Neural progenitor cell (in vitro differentiated cells): ENCODE data around the gene VILL. TPM values are rescaled to one million over a fixed set of nuclear protein-coding genes. Genes with fewer than 3 reads are reported as not detected.

Experiments used
- DNase-seq: peaks from one replicate; pipeline ENCODE4 v3.0.0-alpha.2; 2016; ENCODE audit warnings: low spot score
- H2AFZ ChIP-seq: fragments of 200-600 bp; sonication (generic); replicated peaks from 2 replicates; pipeline ENCODE4 v1.6.1; 2016; ENCODE audit warnings: antibody characterized with exemption
- H3F3A ChIP-seq: fragments of 200-600 bp; sonication (generic); 2 replicates; pipeline ENCODE4 v1.6.1; 2016; ENCODE audit warnings: antibody characterized with exemption, low read depth
- H3K27ac ChIP-seq: fragments of 200-600 bp; sonication (generic); 2 replicates; pipeline ENCODE4 v1.5.1; 2016; ENCODE audit warnings: mild to moderate bottlenecking
- H3K27me3 ChIP-seq: fragments of 200-600 bp; sonication (generic); 2 replicates; pipeline ENCODE4 v1.6.1; 2016; ENCODE audit warnings: mild to moderate bottlenecking, moderate library complexity
- H3K36me3 ChIP-seq: fragments of 200-600 bp; sonication (generic); 2 replicates; pipeline ENCODE4 v1.5.1; 2016
- H3K4me1 ChIP-seq: fragments of 200-600 bp; sonication (generic); 2 replicates; pipeline ENCODE4 v1.6.1; 2016; ENCODE audit warnings: mixed run types
- H3K4me2 ChIP-seq: fragments of 200-600 bp; sonication (generic); 2 replicates; pipeline ENCODE4 v1.6.1; 2016
- H3K4me3 ChIP-seq: fragments of 200-600 bp; sonication (generic); 2 replicates; pipeline ENCODE4 v1.5.1; 2016
- H3K79me2 ChIP-seq: fragments of 200-600 bp; sonication (generic); 2 replicates; pipeline ENCODE4 v1.6.1; 2016; ENCODE audit warnings: low read depth
- H3K9ac ChIP-seq: fragments of 200-600 bp; sonication (generic); 2 replicates; pipeline ENCODE4 v1.6.1; 2016
- H3K9me3 ChIP-seq: fragments of 200-600 bp; sonication (generic); 2 replicates; pipeline ENCODE4 v1.5.1; 2016; ENCODE audit warnings: low read depth
- H4K20me1 ChIP-seq: fragments of 200-600 bp; sonication (generic); 2 replicates; pipeline ENCODE4 v1.6.1; 2016; ENCODE audit warnings: low read depth
- H3K27ac Mint-ChIP-seq: 3 replicates; pipeline ENCODE4 v1.8.0; 2021; ENCODE audit warnings: mixed read lengths
- H3K27me3 Mint-ChIP-seq: 2 replicates; pipeline ENCODE4 v1.8.0; 2022; ENCODE audit warnings: low read depth, mild to moderate bottlenecking, inconsistent platforms, moderate library complexity, mixed read lengths; ENCODE audit not compliant: insufficient read depth
- H3K36me3 Mint-ChIP-seq: 3 replicates; pipeline ENCODE4 v1.8.0; 2021; ENCODE audit warnings: mixed read lengths
- H3K4me1 Mint-ChIP-seq: 3 replicates; pipeline ENCODE4 v1.8.0; 2021; ENCODE audit warnings: mixed read lengths
- H3K4me3 Mint-ChIP-seq: 3 replicates; pipeline ENCODE4 v1.8.0; 2021; ENCODE audit warnings: mild to moderate bottlenecking, moderate library complexity, mixed read lengths
- H3K9me3 Mint-ChIP-seq: 3 replicates; pipeline ENCODE4 v1.8.0; 2020; ENCODE audit warnings: mixed read lengths
- CTCF ChIP-seq: fragments of 200-600 bp; sonication (generic); IDR thresholded peaks from 2 replicates; pipeline ENCODE4 v1.5.1; 2017; ENCODE audit warnings: antibody characterized with exemption, mild to moderate bottlenecking
- EZH2 ChIP-seq: fragments of 200-600 bp; sonication (generic); IDR thresholded peaks from 2 replicates; pipeline ENCODE4 v1.6.1; 2017; ENCODE audit warnings: antibody characterized with exemption, mild to moderate bottlenecking, moderate library complexity
- EZH2phosphoT487 ChIP-seq: fragments of 200-600 bp; sonication (generic); IDR thresholded peaks from 2 replicates; pipeline ENCODE4 v1.6.1; 2017; ENCODE audit warnings: antibody characterized with exemption
- total RNA-seq: library from RNA; depleted of rRNA; stranded (reverse); fragments of >200 nt; gene quantifications from 2 replicates; pipeline ENCODE4 v1.2.3, GENCODE V29; 2015; ENCODE audit warnings: low replicate concordance

VILL gene
- total RNA-seq, 1 donor from 2014 or later, result 4.9 TPM

GRCh38 chr3:38036286-38036685 is 45.7 kb downstream of the VILL start:
- Histone ChIP-seq H4K20me1 (no peaks in the 10 kb centered on the region), H3K4me2 (no peak overlapping the region), H3K4me1 (peaks cover 3% of the 10 kb centered on the region), H3K27me3 (peaks cover 58% of the 10 kb centered on the region), H3K9me3 (no peaks in the 10 kb centered on the region), H3F3A (peaks cover 7% of the 10 kb centered on the region), H3K4me3 (no peak overlapping the region), H2AFZ (no peak overlapping the region), H3K79me2 (no peaks in the 10 kb centered on the region), H3K9ac (no peak overlapping the region), H3K36me3 (no peaks in the 10 kb centered on the region), H3K27ac (no peak overlapping the region)
- TF ChIP-seq EZH2phosphoT487, result no peak
- no peak for TF ChIP-seq CTCF
- TF ChIP-seq EZH2, result no peak
- Mint-ChIP-seq H3K4me1 (peaks cover 10% of the 10 kb centered on the region), H3K36me3 (no peaks in the 10 kb centered on the region), H3K4me3 (no peak overlapping the region), H3K9me3 (no peaks in the 10 kb centered on the region), H3K27me3 (peaks cover 22% of the 10 kb centered on the region), H3K27ac (no peak overlapping the region)
- DNase-seq, result no peak

GRCh38 chr3:38036906-38037305 is 46.3 kb downstream of the VILL start:
- DNase-seq, result no peak
- no peaks in the 10 kb centered on the region for H3K9me3 Mint-ChIP-seq
- H3K4me1 Mint-ChIP-seq, result peaks cover 10% of the 10 kb centered on the region
- no peak overlapping the region for H3K4me3 Mint-ChIP-seq
- Histone ChIP-seq H3F3A (peaks cover 7% of the 10 kb centered on the region), H4K20me1 (no peaks in the 10 kb centered on the region), H3K4me2 (no peak overlapping the region), H2AFZ (no peak overlapping the region), H3K27me3 (peaks cover 58% of the 10 kb centered on the region), H3K36me3 (no peaks in the 10 kb centered on the region), H3K9ac (no peak overlapping the region), H3K79me2 (no peaks in the 10 kb centered on the region), H3K4me1 (peaks cover 3% of the 10 kb centered on the region), H3K4me3 (no peak overlapping the region), H3K27ac (no peak overlapping the region), H3K9me3 (no peaks in the 10 kb centered on the region)
- no peaks in the 10 kb centered on the region for H3K36me3 Mint-ChIP-seq
- peaks cover 21% of the 10 kb centered on the region for H3K27me3 Mint-ChIP-seq
- no peak for TF ChIP-seq CTCF
- TF ChIP-seq EZH2, result no peak
- TF ChIP-seq EZH2phosphoT487, result no peak
- H3K27ac Mint-ChIP-seq, result no peak overlapping the region

GRCh38 chr3:38038447-38038911 is 47.9 kb downstream of the VILL start:
- Mint-ChIP-seq H3K4me3 (peak overlapping the region; percentile 81), H3K27ac (no peak overlapping the region), H3K9me3 (no peaks in the 10 kb centered on the region), H3K36me3 (no peaks in the 10 kb centered on the region), H3K4me1 (peaks cover 10% of the 10 kb centered on the region), H3K27me3 (peaks cover 22% of the 10 kb centered on the region)
- Histone ChIP-seq H3K9me3 (no peaks in the 10 kb centered on the region), H3K9ac (no peak overlapping the region), H4K20me1 (no peaks in the 10 kb centered on the region), H3K4me1 (peaks cover 3% of the 10 kb centered on the region), H3K4me2 (peak overlapping the region; percentile 90), H3K27me3 (peaks cover 58% of the 10 kb centered on the region), H3K27ac (no peak overlapping the region), H2AFZ (peak overlapping the region; percentile 99), H3K36me3 (no peaks in the 10 kb centered on the region), H3K4me3 (peak overlapping the region; percentile 57), H3K79me2 (no peaks in the 10 kb centered on the region), H3F3A (peaks cover 7% of the 10 kb centered on the region)
- TF ChIP-seq EZH2 (no peak), CTCF (no peak), EZH2phosphoT487 (no peak)
- no peak for DNase-seq
